Psoas muscle (tissue), 8 donors: Measurements from ENCODE around the gene SH3RF3. TPM values are rescaled to one million over a fixed set of nuclear protein-coding genes. Genes with fewer than 3 reads are reported as not detected.
A peak's percentile ranks its signal among the peaks of the same experiment; 100 is the strongest.

ENCODE experiments used
- ATAC-seq, 4 donors: fragments of 200-7000 bp; cut with Tn5 transposase; one replicate each; pipeline ENCODE4 v1.9.1; 2020; ENCODE audit warnings: moderate library complexity in 3 of 4, mild to moderate bottlenecking in 2 of 4
- DNase-seq, 2 donors: peaks; one replicate each; pipeline ENCODE4 v3.0.0-alpha.2; 2020
- H3K27ac ChIP-seq: fragments of 200-600 bp; one replicate; pipeline ENCODE4 v1.8.0; 2022
- H3K27me3 ChIP-seq, 3 donors: fragments of 200-600 bp in 1 of 3; one replicate each; pipeline versions ENCODE4 v1.6.1 to v1.8.0; 2013 to 2022; ENCODE audit warnings: low read length in 2 of 3, mild to moderate bottlenecking in 2 of 3, moderate library complexity in 1 of 3; ENCODE audit not compliant: insufficient read depth in 3 of 3
- H3K36me3 ChIP-seq, 2 donors: fragments of 200-600 bp in 1 of 2; one replicate each; pipeline versions ENCODE4 v1.6.1 to v1.8.0; 2013 to 2022; ENCODE audit warnings: low read depth in 1 of 2, mild to moderate bottlenecking in 1 of 2, moderate library complexity in 1 of 2; ENCODE audit not compliant: insufficient read depth in 1 of 2
- H3K4me1 ChIP-seq: fragments of 200-600 bp; one replicate; pipeline ENCODE4 v1.8.0; 2022
- H3K4me3 ChIP-seq: fragments of 200-600 bp; one replicate; pipeline ENCODE4 v1.8.0; 2022; ENCODE audit warnings: mild to moderate bottlenecking
- H3K9me3 ChIP-seq: fragments of 200-600 bp; one replicate; pipeline ENCODE4 v1.8.0; 2022
- WGBS, 3 donors: extraction: QIAGEN DNeasy Blood & Tissue Kit; methylation state at CpG; one replicate each; pipeline versions ENCODE4 v1.1.6 to v1.1.7; 2013; 5-methylcytosine and 5-hydroxymethylcytosine counted together
- intact Hi-C, 2 donors: fragments of 100-400 bp; cut with DNase I; formaldehyde crosslinking; loops; one replicate each; pipeline versions ENCODE4 v1.11.0 to v1.14.2; 2022
- polyA plus RNA-seq, 3 donors: library from polyadenylated mRNA; stranded (reverse); fragments of 200-250 nt; gene quantifications; one replicate each; pipeline ENCODE4 v1.2.3, GENCODE V29; 2013
- total RNA-seq, 4 donors: library from RNA; stranded (reverse); fragmentation: NEBNext Ultra II Directional in 2 of 4; extraction: Animal tissue kit (Norgen Biotek cat#: 25700) in 2 of 4; gene quantifications; one replicate each; pipeline versions ENCODE4 v1.2.1 to v1.2.4, GENCODE V29; 2021 to 2023
- TF ChIP-seq, protein P1 (sequence below): fragments of 200-600 bp; IDR thresholded peaks from one replicate; pipeline ENCODE4 v1.8.0; 2022; ENCODE audit warnings: antibody characterized with exemption
- donor health status: healthy with polysubstance abuse.
- donor health status: DM: no; HTN: no; CAD: no; lungs with moderate emphysema.
- donor health status: Bipolar disorder and iron deficiency.
- donor health status: healthy.
- donor health status: DM: yes; HTN: yes; CAD: no.
- donor health status: DM: no; HTN: no; CAD: no.
- donor health status: DM: no; HTN: no; CAD: no.
- donor health status: DM: yes; HTN: yes; CAD: no.

The SH3RF3 gene
- total and polyA plus RNA-seq, 7 donors = 4.6 to 27.0 (median 9.0) TPM

DNA sequence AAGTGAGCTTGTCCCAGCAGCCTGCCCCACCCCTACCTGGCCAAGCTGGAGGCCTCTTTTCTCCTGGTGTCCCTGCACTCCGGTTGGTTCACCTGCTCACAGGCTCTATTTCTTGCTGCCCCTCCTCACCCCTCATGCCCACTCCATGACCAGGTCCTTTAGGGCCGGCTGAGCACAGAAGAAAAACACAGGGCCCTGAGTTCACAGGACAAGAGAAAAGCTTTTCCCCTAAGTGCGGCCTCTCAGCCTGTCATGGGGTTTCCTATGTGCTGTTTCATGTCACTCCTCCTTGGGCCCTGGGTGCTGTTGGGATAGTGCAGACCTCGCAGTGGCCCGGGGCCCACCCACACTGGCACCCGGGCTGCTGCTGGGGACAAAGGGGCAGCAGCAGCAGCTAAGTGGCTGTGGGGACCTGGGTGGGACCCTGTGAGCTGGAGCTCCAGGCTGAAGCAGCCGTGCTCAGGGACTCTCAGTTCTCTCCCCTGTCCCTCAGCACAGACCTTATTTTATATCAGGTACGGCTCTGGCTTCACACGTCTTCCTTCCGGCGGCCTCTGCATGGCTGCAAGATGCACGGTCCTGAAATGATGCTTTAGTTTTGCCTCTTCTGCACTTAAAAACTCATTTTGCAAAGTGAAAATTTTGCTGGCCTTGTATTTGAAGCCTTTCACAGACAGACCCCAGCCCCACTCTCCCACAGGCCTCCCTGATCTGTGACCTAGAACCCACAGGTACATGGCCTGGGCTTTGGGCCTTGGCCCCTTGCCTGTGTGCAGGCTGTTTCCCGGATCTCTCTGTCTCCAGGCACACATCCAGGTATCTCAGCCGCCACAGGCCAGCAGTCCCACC is 71.8 kb downstream of the SH3RF3 start:
- TF ChIP-seq, protein P1, sequence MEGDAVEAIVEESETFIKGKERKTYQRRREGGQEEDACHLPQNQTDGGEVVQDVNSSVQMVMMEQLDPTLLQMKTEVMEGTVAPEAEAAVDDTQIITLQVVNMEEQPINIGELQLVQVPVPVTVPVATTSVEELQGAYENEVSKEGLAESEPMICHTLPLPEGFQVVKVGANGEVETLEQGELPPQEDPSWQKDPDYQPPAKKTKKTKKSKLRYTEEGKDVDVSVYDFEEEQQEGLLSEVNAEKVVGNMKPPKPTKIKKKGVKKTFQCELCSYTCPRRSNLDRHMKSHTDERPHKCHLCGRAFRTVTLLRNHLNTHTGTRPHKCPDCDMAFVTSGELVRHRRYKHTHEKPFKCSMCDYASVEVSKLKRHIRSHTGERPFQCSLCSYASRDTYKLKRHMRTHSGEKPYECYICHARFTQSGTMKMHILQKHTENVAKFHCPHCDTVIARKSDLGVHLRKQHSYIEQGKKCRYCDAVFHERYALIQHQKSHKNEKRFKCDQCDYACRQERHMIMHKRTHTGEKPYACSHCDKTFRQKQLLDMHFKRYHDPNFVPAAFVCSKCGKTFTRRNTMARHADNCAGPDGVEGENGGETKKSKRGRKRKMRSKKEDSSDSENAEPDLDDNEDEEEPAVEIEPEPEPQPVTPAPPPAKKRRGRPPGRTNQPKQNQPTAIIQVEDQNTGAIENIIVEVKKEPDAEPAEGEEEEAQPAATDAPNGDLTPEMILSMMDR = no peak
- no peak overlapping the region for H3K4me3 ChIP-seq
- WGBS, 3 donors = 78 to 83% (median 81%) methylated on average over 14 of the region's 14 CpGs
- H3K27me3 ChIP-seq = no peaks in the 10 kb centered on the region
- DNase-seq (no peak), ATAC-seq (peak; percentile 31 to 66 (median 48))
- H3K27ac ChIP-seq = peak overlapping the region; percentile 46
- H3K36me3 ChIP-seq = no peaks in the 10 kb centered on the region
- intact Hi-C loops = no loop called here
- no peaks in the 10 kb centered on the region for H3K9me3 ChIP-seq
- peaks cover 41% of the 10 kb centered on the region for H3K4me1 ChIP-seq

DNA sequence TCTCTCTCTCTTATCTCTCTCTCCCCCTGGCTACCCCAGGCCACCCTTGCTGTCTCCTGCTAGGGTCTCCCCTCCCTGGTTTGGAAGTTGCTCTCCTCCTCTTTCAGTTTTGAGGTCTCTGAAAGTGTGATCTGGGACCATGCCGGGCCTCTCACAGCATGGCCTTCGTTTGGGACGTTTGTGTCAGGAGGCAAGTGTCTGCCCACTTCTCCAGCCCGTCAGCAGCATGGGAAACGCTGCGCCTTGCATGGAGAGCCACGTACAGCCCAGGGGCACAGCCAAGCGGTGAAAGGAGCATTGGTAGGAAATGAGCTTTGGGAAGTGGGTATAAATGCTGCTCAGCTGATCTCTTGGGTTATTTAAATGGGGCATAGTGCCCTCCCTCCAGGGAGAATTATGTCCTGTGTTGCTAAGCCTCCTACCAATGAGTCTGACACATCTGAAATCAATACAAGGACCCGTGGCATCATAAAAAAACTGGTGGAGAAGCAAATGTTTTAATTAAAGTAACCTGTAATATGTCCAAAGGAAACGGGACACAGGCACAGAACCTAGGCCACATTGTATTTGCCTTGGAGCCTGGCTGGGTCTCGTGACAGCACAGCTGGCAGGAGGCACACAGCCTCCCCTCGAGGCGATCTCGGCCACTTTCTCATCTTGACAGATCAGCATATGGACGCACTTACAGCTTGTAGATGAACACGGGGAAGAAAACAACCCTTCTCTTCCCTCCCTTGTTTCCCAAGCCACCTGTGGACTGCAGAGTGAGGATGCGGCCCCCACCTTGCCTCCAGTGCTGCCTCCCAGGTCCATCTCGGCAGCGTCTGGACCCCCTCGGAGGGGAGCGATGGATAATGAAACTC is 72.7 kb downstream of the SH3RF3 start:
- no peak overlapping the region for H3K4me3 ChIP-seq
- peaks cover 32% of the 10 kb centered on the region for H3K4me1 ChIP-seq
- DNase-seq (no peak), ATAC-seq (peak; percentile 27 to 53 (median 36))
- intact Hi-C loops = no loop called here
- H3K36me3 ChIP-seq = no peaks in the 10 kb centered on the region
- H3K27me3 ChIP-seq = no peaks in the 10 kb centered on the region
- TF ChIP-seq, protein P1 = no peak
- peak overlapping the region; percentile 46 for H3K27ac ChIP-seq
- WGBS, 3 donors = 68 to 84% (median 74%) methylated on average over 21 of the region's 21 CpGs
- no peaks in the 10 kb centered on the region for H3K9me3 ChIP-seq

DNA sequence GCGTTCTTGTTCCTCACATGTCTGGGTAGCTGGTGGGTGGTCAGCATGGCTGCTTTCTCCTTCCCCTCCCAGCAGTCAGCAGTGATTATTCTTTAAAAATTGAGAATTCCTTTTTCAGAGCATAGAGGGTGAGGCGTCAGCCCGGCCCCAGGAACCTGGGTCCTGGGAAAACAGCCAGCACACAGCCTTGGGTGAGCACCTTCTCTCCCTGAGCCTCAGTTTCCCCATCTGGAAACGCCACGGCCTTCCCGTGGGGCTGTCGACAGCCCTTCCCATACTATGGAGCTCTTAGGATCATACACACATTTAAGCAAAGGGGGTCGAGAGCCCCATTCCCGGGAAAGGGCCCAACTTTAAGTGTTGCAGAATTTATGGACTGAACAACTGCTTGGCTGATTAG is 73.5 kb downstream of the SH3RF3 start:
- TF ChIP-seq, protein P1 = no peak
- WGBS, 3 donors = 88 to 95% (median 89%) methylated on average over 9 of the region's 9 CpGs
- intact Hi-C loops = no loop called here

DNA sequence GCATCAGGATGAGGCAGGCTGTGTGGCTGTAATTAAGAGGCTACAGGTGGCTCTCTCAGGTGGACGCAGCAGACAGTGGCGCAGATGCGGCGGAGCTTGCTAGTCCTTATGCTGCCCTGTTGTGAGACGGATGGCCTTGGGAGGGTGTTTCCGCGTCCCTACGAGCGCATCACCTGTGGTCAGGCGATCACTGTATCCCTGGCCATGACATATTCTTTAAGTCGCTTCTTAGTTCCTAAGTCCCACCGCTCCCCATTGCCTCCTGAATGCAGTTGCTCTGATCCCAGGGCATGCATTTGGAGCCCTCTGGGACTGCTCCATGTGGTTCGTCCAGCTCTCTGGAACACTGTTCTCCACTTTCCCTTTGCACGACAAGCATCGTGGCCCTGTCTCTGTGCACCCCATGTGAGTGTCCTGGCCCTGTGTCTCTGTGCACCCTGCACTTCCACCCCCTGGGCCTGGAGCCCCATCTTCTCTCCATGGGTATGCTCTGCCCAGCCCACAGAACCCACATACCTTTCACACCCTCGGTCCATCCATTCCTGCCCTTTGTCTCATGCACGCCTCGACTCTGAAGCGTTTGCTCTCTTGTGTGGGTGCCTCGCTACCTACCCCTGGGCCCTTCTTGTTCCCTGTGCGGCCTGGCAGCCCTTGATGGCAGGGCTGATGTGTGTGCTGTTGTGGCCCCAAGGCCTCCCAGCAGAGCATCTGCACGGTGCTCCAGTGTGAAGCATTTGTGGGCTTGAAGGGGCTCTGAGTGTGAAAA is 74.4 kb downstream of the SH3RF3 start:
- ATAC-seq (no peak), DNase-seq (no peak)
- WGBS, 3 donors = 93 to 95% (median 94%) methylated on average over 22 of the region's 22 CpGs
- Histone ChIP-seq H3K27me3 (no peaks in the 10 kb centered on the region), H3K9me3 (peaks cover 5% of the 10 kb centered on the region), H3K36me3 (no peaks in the 10 kb centered on the region), H3K27ac (no peak overlapping the region), H3K4me1 (peaks cover 19% of the 10 kb centered on the region), H3K4me3 (no peak overlapping the region)
- intact Hi-C loops = no loop called here
- TF ChIP-seq, protein P1 = no peak

More for the DNA sequence above, 73.5 kb downstream of the SH3RF3 start:
- no peak overlapping the region for H3K27ac ChIP-seq
- ATAC-seq (no peak), DNase-seq (no peak)
- H3K36me3 ChIP-seq = no peaks in the 10 kb centered on the region
- no peak overlapping the region for H3K4me3 ChIP-seq
- no peaks in the 10 kb centered on the region for H3K27me3 ChIP-seq
- H3K9me3 ChIP-seq = no peaks in the 10 kb centered on the region
- peaks cover 24% of the 10 kb centered on the region for H3K4me1 ChIP-seq
